OCI-LY1 (cell line): ENCODE measurements around the gene SLC2A5.
"Not testable (repeated sequence)": the region's sequence is repeated elsewhere in the genome, so short reads cannot be mapped to it uniquely, and the experiment has no call there.

Experiments used
- H2AFZ ChIP-seq: fragments of 200-600 bp; sonication (generic), shearing (Covaris generic); 2 replicates; pipeline ENCODE4 v1.6.0; 2014; ENCODE audit warnings: antibody characterized with exemption, mild to moderate bottlenecking, low read length
- H3F3A ChIP-seq: fragments of 200-600 bp; sonication (generic), shearing (Covaris generic); 2 replicates; pipeline ENCODE4 v1.6.0; 2014; ENCODE audit warnings: mild to moderate bottlenecking, antibody characterized with exemption, low read length, moderate library complexity; ENCODE audit not compliant: insufficient read depth
- H3K27ac ChIP-seq: fragments of 200-600 bp; sonication (generic); 2 replicates; pipeline ENCODE4 v1.5.1; 2014; ENCODE audit warnings: low read length, mixed run types, mild to moderate bottlenecking, low read depth; ENCODE audit not compliant: poor library complexity, severe bottlenecking
- H3K27me3 ChIP-seq: fragments of 200-600 bp; sonication (generic); 2 replicates; pipeline ENCODE4 v1.6.0; 2014; ENCODE audit warnings: antibody characterized with exemption, mild to moderate bottlenecking, low read length, moderate library complexity; ENCODE audit not compliant: insufficient read depth
- H3K36me3 ChIP-seq: fragments of 200-600 bp; sonication (generic); 2 replicates; pipeline ENCODE4 v1.6.1; 2014; ENCODE audit warnings: mild to moderate bottlenecking, antibody characterized with exemption, low read length, moderate library complexity, mixed read lengths; ENCODE audit not compliant: insufficient read depth
- H3K4me1 ChIP-seq: fragments of 200-600 bp; sonication (generic); 2 replicates; pipeline ENCODE4 v1.5.1; 2014; ENCODE audit warnings: mild to moderate bottlenecking, low read length, moderate library complexity; ENCODE audit not compliant: insufficient read depth, severe bottlenecking
- H3K4me2 ChIP-seq: fragments of 200-600 bp; sonication (generic), shearing (Covaris generic); 2 replicates; pipeline ENCODE4 v1.6.1; 2014; ENCODE audit warnings: low read length
- H3K4me3 ChIP-seq: fragments of 200-600 bp; sonication (generic); 2 replicates; pipeline ENCODE4 v1.5.1; 2014; ENCODE audit warnings: low read length, low read depth, mild to moderate bottlenecking, mixed read lengths; ENCODE audit not compliant: poor library complexity, severe bottlenecking
- H3K79me2 ChIP-seq: fragments of 200-600 bp; shearing (Covaris generic); 2 replicates; pipeline ENCODE4 v1.6.1; 2016; ENCODE audit warnings: mixed run types, low read length, mixed read lengths; ENCODE audit not compliant: insufficient read depth
- H3K9ac ChIP-seq: fragments of 200-600 bp; sonication (generic), shearing (Covaris generic); 2 replicates; pipeline ENCODE4 v1.6.1; 2014; ENCODE audit warnings: mild to moderate bottlenecking, low read length, mixed read lengths
- H3K9me2 ChIP-seq: fragments of 200-600 bp; sonication (generic), shearing (Covaris generic); 2 replicates; pipeline ENCODE4 v1.6.1; 2014; ENCODE audit warnings: low read depth, mild to moderate bottlenecking, low read length, mixed read lengths
- H3K9me3 ChIP-seq: fragments of 200-600 bp; shearing (Covaris generic); 2 replicates; pipeline ENCODE4 v1.6.1; 2014; ENCODE audit warnings: low read length, mixed read lengths
- H4K20me1 ChIP-seq: fragments of 200-600 bp; sonication (generic), shearing (Covaris generic); 2 replicates; pipeline ENCODE4 v1.6.0; 2016; ENCODE audit warnings: mild to moderate bottlenecking, low read length; ENCODE audit not compliant: insufficient read depth
- EZH2 ChIP-seq: fragments of 200-600 bp; sonication (generic), shearing (Covaris generic); IDR thresholded peaks from 2 replicates; pipeline ENCODE4 v1.8.0; 2017; ENCODE audit warnings: borderline replicate concordance, mixed run types, mild to moderate bottlenecking, antibody characterized with exemption, low read length, moderate library complexity, mixed read lengths
- TF ChIP-seq, protein P1 (sequence below): fragments of 200-600 bp; sonication (generic), shearing (Covaris generic); IDR thresholded peaks from 2 replicates; pipeline ENCODE4 v1.5.1; 2017; ENCODE audit warnings: mild to moderate bottlenecking, antibody characterized with exemption, low read length, moderate library complexity, mixed read lengths

Gene SLC2A5

DNA sequence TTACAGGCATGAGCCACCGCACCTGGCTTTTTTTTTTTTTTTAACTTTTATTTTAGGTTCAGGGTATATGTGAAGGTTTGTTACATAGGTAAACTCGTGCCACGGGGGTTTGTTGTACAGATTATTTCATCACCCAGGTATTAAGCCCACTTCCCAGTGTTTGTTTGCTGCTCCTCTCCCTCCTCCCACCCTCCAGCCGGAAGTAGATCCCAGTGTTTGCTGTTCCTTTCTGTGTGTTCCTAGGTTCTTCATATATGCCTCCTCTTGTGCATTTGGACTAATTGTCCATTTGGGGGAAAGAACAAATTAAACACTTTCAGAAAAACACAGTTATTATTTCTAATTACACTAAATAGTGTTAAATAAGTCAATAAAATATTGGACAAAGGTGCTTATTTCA lies 42.1 kb downstream of the SLC2A5 start:
- H3K9me2 ChIP-seq = no peaks in the 10 kb centered on the region
- no peak overlapping the region for H2AFZ ChIP-seq
- no peaks in the 10 kb centered on the region for H3K4me1 ChIP-seq
- H4K20me1 ChIP-seq = no peaks in the 10 kb centered on the region
- no peak overlapping the region for H3K9ac ChIP-seq
- H3K79me2 ChIP-seq = no peaks in the 10 kb centered on the region
- H3K4me3 ChIP-seq = no peak overlapping the region
- H3K36me3 ChIP-seq = no peaks in the 10 kb centered on the region; the same call in 1 of the 2 replicates
- no peak overlapping the region for H3K27ac ChIP-seq
- TF ChIP-seq, protein P1, sequence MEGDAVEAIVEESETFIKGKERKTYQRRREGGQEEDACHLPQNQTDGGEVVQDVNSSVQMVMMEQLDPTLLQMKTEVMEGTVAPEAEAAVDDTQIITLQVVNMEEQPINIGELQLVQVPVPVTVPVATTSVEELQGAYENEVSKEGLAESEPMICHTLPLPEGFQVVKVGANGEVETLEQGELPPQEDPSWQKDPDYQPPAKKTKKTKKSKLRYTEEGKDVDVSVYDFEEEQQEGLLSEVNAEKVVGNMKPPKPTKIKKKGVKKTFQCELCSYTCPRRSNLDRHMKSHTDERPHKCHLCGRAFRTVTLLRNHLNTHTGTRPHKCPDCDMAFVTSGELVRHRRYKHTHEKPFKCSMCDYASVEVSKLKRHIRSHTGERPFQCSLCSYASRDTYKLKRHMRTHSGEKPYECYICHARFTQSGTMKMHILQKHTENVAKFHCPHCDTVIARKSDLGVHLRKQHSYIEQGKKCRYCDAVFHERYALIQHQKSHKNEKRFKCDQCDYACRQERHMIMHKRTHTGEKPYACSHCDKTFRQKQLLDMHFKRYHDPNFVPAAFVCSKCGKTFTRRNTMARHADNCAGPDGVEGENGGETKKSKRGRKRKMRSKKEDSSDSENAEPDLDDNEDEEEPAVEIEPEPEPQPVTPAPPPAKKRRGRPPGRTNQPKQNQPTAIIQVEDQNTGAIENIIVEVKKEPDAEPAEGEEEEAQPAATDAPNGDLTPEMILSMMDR = no peak
- TF ChIP-seq EZH2 = no peak
- H3F3A ChIP-seq = no peaks in the 10 kb centered on the region
- H3K9me3 ChIP-seq = peaks cover 17% of the 10 kb centered on the region
- H3K27me3 ChIP-seq = no peaks in the 10 kb centered on the region; the same call in 1 of the 2 replicates
- H3K4me2 ChIP-seq = no peak overlapping the region

DNA sequence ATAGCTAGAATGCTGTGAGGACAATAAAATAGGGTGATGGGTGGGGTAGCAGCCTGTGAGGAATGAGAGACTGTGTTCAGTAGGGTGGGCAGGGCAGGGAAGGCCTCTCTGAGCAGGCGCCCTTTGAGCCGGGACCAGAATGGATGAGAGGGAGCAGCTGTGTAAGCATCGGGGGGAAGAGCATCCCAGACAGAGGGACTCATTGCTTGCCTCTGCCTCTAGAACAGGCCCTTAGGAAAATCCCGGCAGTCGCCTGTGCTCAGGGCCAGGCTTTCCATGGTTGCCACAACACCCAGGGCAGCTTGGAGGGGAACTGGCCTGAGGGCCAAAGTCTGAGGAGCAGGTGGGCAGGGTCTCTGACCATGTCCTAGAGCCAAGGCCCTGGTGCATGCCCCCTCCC lies 44.0 kb downstream of the SLC2A5 start:
- no peaks in the 10 kb centered on the region for H4K20me1 ChIP-seq
- H3K9ac ChIP-seq = no peak overlapping the region
- no peak overlapping the region for H3K27ac ChIP-seq
- no peak overlapping the region for H3K4me3 ChIP-seq
- no peak for TF ChIP-seq EZH2
- H3K36me3 ChIP-seq = no peaks in the 10 kb centered on the region
- H3K4me1 ChIP-seq = no peaks in the 10 kb centered on the region
- H3K9me2 ChIP-seq = no peaks in the 10 kb centered on the region
- H2AFZ ChIP-seq = no peak overlapping the region
- H3K27me3 ChIP-seq = no peaks in the 10 kb centered on the region; the same call in 1 of the 2 replicates
- no peaks in the 10 kb centered on the region for H3F3A ChIP-seq
- H3K79me2 ChIP-seq = no peaks in the 10 kb centered on the region
- H3K9me3 ChIP-seq = peaks cover 5% of the 10 kb centered on the region; the same call in 1 of the 2 replicates
- H3K4me2 ChIP-seq = no peak overlapping the region

DNA sequence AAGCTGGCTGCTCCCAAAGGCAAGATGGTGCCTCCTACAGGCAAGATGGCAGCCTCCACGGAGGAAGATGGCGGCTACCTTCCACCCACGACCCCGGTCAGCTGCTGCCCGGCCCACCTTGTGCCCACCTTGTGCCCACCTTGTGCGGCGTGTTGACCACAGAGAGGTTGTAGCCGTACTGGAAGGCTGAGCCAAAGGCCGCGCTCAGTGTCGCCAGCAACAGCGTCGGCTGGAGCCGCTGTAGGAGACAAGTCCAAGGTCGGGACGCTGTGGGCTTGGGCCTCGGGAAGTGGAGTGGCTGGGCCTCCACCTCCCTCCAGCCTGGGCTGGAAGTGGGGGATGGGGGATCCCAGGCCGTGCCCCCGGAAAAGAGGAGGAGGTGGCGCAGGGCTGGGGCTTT lies 44.6 kb downstream of the SLC2A5 start:
- H3K4me3 ChIP-seq = no peak overlapping the region
- H4K20me1 ChIP-seq = no peaks in the 10 kb centered on the region
- no peak for TF ChIP-seq EZH2
- TF ChIP-seq, protein P1 = no peak
- no peaks in the 10 kb centered on the region for H3K4me1 ChIP-seq
- no peak overlapping the region for H3K9ac ChIP-seq
- H3K79me2 ChIP-seq = no peaks in the 10 kb centered on the region
- no peaks in the 10 kb centered on the region; the same call in 1 of the 2 replicates for H3K27me3 ChIP-seq
- no peaks in the 10 kb centered on the region for H3K36me3 ChIP-seq
- H3K27ac ChIP-seq = no peak overlapping the region
- no peaks in the 10 kb centered on the region for H3K9me2 ChIP-seq
- 0 out of 2 replicates have a peak, but pooled peaks cover 2% of the 10 kb centered on the region for H3K9me3 ChIP-seq
- H2AFZ ChIP-seq = no peak overlapping the region
- H3K4me2 ChIP-seq = no peak overlapping the region
- H3F3A ChIP-seq = no peaks in the 10 kb centered on the region

DNA sequence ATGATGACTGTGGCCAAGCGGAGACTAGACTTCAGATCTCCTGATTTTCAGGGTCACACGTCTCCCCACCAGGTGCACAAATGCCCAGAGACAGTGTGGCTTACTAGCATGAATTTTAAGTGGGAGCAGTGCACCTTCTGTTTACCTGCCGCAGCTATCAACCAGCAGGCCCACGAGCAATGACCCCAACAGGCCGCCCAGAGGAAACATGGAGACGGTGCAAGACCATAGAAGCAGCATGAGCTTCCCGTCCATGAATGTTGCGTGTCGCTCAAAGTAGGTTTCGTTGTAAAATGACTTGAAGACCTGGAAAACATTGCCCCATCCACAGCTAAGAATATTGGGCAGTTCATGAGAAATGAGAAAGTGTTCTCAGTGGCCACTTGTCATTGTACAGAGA lies 46.7 kb downstream of the SLC2A5 start:
- H3K36me3 ChIP-seq = no peaks in the 10 kb centered on the region
- TF ChIP-seq, protein P1 = no peak; the same call in 1 of the 2 replicates
- no peak for TF ChIP-seq EZH2
- H3K4me3 ChIP-seq = no peak overlapping the region
- no peaks in the 10 kb centered on the region for H3K4me1 ChIP-seq
- H3K9me3 ChIP-seq = no peaks in the 10 kb centered on the region
- H3F3A ChIP-seq = no peaks in the 10 kb centered on the region
- H3K79me2 ChIP-seq = no peaks in the 10 kb centered on the region
- no peak overlapping the region for H2AFZ ChIP-seq
- H4K20me1 ChIP-seq = no peaks in the 10 kb centered on the region
- no peaks in the 10 kb centered on the region for H3K9me2 ChIP-seq
- H3K27ac ChIP-seq = no peak overlapping the region
- H3K9ac ChIP-seq = no peak overlapping the region
- peaks cover 6% of the 10 kb centered on the region; the same call in 1 of the 2 replicates for H3K27me3 ChIP-seq
- H3K4me2 ChIP-seq = no peak overlapping the region

DNA sequence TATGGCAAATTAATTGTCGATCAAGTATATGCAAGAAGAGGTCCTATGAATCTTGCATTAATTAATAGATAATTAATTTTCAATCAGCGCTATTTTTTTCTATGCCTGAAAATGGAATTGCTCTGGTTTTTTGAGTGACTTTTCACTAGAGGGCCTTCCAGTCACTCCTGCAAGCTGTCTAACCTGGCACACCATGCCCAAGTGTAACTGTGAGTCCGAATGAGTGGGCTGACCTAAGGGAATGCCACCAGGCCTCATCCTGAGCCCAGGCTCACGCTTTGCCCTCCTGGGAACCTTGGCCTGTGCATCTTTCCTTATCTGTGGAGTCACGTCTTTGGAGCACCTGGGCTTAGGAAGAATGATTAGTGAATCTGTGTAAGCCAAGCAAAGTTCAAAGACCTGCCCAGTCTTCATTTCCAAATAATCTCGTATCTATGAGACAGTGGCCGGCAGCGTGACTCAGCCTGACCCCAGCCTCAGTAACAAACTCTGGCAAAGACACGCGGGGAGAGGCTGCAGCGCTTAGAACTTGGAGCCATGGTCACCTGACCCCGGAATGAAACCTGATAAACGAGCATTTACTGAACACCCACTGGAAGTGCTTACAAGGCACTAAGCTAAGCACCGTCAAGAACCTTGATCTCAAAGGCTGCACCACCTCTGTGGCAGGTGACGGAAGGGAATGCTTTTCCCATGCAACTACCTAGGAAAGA lies 47.3 kb downstream of the SLC2A5 start:
- not testable (repeated sequence) for H3K9ac ChIP-seq, H3K79me2 ChIP-seq, H3K9me3 ChIP-seq, H4K20me1 ChIP-seq, H3K36me3 ChIP-seq, H3K27ac ChIP-seq, H3K27me3 ChIP-seq, H3K4me3 ChIP-seq, H3K4me1 ChIP-seq, H3K4me2 ChIP-seq, H3F3A ChIP-seq, H3K9me2 ChIP-seq, H2AFZ ChIP-seq
